GM19025 (cell line): ENCODE results near the gene CSNK1G1.
"Not testable (repeated sequence)": the region's sequence is repeated elsewhere in the genome, so short reads cannot be mapped to it uniquely, and the experiment has no call there.

Experiments
- ATAC-seq: cut with Tn5 transposase; IDR thresholded peaks from one replicate; pipeline ENCODE4 v1.9.1; 2021; ENCODE audit warnings: mild to moderate bottlenecking, low read depth, moderate library complexity; ENCODE audit not compliant: unreplicated experiment

CSNK1G1 gene

GRCh38 chr15:64351265-64351664 is 4.7 kb downstream of the CSNK1G1 start:
- no peak for ATAC-seq

GRCh38 chr15:64349375-64349774 is 6.6 kb downstream of the CSNK1G1 start:
- ATAC-seq, result no peak

- ATAC-seq, result no peak
Observed at GRCh38 chr15:64348455-64348854, 7.5 kb downstream of the CSNK1G1 start.

GRCh38 chr15:64346242-64346641 is 9.7 kb downstream of the CSNK1G1 start:
- not testable (repeated sequence) for ATAC-seq

- ATAC-seq, result no peak
Observed at GRCh38 chr15:64344651-64345294, 11.2 kb downstream of the CSNK1G1 start.

- ATAC-seq, result no peak
Observed at GRCh38 chr15:64343841-64344240, 12.1 kb downstream of the CSNK1G1 start.

GRCh38 chr15:64343222-64343621 is 12.8 kb downstream of the CSNK1G1 start:
- no peak for ATAC-seq

- ATAC-seq, result no peak
Observed at GRCh38 chr15:64341961-64342360, 14.0 kb downstream of the CSNK1G1 start.

- no peak for ATAC-seq
Observed at GRCh38 chr15:64340355-64340754, 15.6 kb downstream of the CSNK1G1 start.

GRCh38 chr15:64337761-64338160 is 18.2 kb downstream of the CSNK1G1 start:
- ATAC-seq, result no peak

- ATAC-seq, result no peak
Observed at GRCh38 chr15:64333986-64334929, 21.7 kb downstream of the CSNK1G1 start.

- no peak for ATAC-seq
Observed at GRCh38 chr15:64333516-64333915, 22.5 kb downstream of the CSNK1G1 start.

GRCh38 chr15:64331668-64332067 is 24.3 kb downstream of the CSNK1G1 start:
- ATAC-seq, result not testable (repeated sequence)

- not testable (repeated sequence) for ATAC-seq
Observed at GRCh38 chr15:64326975-64327374, 29.0 kb downstream of the CSNK1G1 start.

GRCh38 chr15:64326458-64326857 is 29.5 kb downstream of the CSNK1G1 start:
- ATAC-seq, result not testable (repeated sequence)

GRCh38 chr15:64324165-64324877 is 31.7 kb downstream of the CSNK1G1 start:
- no peak for ATAC-seq

GRCh38 chr15:64315216-64315615 is 40.8 kb downstream of the CSNK1G1 start:
- ATAC-seq, result no peak

- no peak for ATAC-seq
Observed at GRCh38 chr15:64314456-64314855, 41.5 kb downstream of the CSNK1G1 start.

- no peak for ATAC-seq
Observed at GRCh38 chr15:64311566-64311965, 44.4 kb downstream of the CSNK1G1 start.

GRCh38 chr15:64310036-64310435 is 45.9 kb downstream of the CSNK1G1 start:
- ATAC-seq, result no peak

GRCh38 chr15:64305261-64305660 is 50.7 kb downstream of the CSNK1G1 start:
- ATAC-seq, result no peak
